C4-2B (cell line): ENCODE measurements around the gene FAXDC2.

Source experiments
- CTCF ChIP-seq: fragments of 450-650 bp; conservative IDR thresholded peaks from 2 replicates; pipeline ENCODE4 v1.5.1; 2017; ENCODE audit warnings: mild to moderate bottlenecking
- ZFX ChIP-seq: fragments of 450-650 bp; IDR thresholded peaks from 2 replicates; pipeline ENCODE4 v1.6.1; 2017

GRCh38 chr5:154811239-154811638, 39.2 kb downstream of the FAXDC2 start:
- TF ChIP-seq CTCF, result no peak
- TF ChIP-seq ZFX, result no peak
